GM21390 (cell line): ENCODE data around the gene PINLYP.
A peak's percentile ranks its signal among the peaks of the same experiment; 100 is the strongest.
"Not testable (repeated sequence)": the region's sequence is repeated elsewhere in the genome, so short reads cannot be mapped to it uniquely, and the experiment has no call there.

Source experiments
- ATAC-seq: cut with Tn5 transposase; IDR thresholded peaks from one replicate; pipeline ENCODE4 v1.9.1; 2021; ENCODE audit not compliant: unreplicated experiment

PINLYP gene

GRCh38 chr19:43578787-43579186, 3.2 kb downstream of the PINLYP start:
- ATAC-seq, result no peak

- no peak for ATAC-seq
Observed at GRCh38 chr19:43581467-43581866, 5.9 kb downstream of the PINLYP start.

DNA sequence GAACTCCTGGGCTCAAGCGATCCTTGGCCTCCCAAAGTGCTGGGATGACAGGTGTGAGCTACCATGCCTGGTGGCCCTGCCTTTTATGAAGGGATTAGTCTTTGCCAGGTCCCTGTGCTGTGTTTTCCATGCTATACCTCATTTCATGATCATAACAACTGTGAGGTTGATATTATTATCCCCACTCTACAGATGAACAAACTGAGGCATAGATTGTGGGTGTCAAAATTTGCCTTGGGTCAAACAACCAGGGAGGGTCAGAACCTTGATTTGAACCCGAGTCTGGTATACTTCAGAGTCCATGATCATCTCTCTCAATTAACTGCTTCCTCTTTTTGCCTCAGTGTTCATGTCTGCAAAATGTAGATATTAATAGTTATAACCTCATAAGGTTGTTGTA, 6.9 kb downstream of the PINLYP start:
- ATAC-seq, result no peak

- no peak for ATAC-seq
Observed at GRCh38 chr19:43584484-43584883, 8.9 kb downstream of the PINLYP start.

GRCh38 chr19:43586346-43586745, 10.7 kb downstream of the PINLYP start:
- ATAC-seq, result no peak

DNA sequence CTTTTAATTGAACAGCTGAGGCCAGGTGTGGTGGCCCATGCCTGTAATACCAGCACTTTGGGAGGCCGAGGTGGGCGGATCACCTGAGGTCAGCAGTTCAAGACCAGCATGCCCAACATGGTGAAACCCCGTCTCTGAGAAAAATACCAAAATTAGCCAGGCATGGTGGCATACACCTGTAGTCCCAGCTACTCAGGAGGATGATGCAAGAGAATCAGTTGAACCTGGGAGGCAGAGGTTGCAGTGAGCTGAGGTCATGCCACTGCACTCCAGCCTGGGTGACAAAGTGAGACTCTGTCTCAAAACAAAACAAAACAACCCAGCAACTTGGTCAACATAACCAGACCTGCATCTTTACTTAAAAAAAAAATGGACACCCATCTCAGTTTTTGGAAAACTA, 11.4 kb downstream of the PINLYP start:
- not testable (repeated sequence) for ATAC-seq

GRCh38 chr19:43589277-43589676, 13.7 kb downstream of the PINLYP start:
- ATAC-seq, result no peak

GRCh38 chr19:43589678-43590077, 14.1 kb downstream of the PINLYP start:
- ATAC-seq, result no peak

DNA sequence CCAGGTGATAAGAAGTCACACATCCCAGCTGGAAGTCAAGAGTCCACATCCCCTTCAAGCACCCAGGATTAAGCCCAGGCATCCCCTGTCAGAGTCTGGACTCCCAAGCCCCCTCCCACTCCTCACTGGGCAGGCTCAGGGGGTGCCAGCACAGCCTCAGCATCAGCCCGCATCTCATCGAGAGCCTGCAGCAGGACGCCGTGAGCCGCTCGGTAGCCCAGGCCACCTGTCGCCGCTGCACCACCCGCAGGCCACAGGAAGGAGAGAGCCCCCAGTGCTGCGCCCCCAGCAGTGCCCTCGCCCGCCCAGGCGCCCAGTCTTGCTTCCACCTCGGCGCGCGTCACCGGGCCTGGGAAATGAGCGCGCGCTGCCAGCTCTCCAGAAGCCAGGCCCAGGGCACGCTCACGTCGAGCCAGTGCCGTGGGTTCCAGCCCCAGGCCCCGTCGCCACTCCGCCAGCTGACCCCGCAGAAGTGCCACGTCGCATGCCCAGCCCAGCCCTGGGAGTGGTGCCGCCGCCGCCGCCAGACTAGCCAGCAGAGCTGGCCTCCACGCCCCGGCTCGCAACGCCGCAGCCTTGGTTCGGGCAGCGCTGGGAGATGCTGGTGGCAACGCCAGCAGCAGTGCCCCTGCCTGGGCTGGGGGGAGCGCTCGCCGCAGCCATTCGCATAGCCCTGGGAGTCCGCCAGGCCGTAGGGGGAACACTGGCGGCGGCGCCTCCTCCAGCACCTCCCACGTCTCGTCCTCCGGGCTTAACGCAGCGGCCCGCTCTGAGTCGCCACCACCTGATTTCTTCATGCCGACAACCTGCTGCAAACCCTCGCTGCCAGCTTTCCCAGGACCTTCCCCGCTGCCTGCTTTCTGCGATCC, 16.5 kb downstream of the PINLYP start:
- no peak for ATAC-seq

DNA sequence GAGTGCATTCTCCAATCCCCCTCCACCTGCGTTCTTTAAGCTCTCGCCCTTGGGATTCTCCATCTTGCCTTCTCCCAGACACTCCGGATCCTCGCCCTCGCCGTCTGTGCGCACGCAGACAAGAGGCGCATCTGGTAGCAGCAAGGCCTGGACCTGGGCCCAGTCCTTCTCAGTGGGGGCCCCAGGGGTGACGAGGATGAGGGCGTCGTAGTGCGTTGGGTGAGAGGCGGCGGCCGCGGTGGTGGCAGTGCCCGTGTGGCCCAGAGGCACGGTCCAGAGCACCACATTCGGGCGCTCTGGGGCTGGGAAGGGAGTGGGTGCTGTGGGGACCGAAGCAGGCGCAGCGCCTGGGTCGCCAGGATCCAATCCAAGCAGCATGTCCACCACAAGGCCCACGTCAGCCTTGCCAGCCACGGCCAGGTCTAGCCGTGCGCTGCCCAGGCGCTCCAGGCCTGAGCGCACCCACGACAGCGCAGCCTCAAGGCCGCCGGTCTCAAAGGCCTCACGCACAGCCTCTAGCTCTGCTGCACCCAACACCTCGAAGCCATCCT, 17.3 kb downstream of the PINLYP start:
- ATAC-seq, result no peak

DNA sequence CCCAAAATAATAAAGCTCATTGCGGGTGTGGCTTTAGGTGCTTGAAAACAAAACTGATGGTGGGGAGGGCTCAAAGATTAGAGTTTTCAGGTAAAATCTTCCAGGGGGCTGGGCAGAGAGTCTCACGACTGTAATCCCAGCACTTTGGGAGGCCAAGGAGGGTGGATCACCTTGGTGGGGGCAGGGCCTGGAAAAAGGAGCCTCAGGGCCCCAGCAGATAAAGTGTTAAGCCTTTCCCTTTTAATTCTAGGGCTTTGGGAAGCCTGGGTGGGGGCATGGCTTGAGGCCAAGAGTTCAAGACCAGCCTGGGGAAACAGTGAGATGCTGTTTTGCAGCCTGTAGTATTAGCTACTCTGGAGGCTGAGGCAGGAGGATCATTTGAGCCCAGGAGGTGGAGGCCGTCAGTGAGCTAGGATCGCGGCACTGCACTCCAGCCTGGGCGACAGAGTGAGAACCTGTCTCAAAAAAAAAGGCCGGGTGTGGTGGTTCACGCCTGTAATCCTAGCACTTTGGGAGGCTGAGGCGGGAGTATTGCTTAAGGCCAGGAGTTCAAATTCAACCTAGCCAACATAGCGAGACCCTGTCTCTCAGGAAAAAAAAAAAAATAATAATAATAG, 18.6 kb downstream of the PINLYP start:
- ATAC-seq, result no peak

DNA sequence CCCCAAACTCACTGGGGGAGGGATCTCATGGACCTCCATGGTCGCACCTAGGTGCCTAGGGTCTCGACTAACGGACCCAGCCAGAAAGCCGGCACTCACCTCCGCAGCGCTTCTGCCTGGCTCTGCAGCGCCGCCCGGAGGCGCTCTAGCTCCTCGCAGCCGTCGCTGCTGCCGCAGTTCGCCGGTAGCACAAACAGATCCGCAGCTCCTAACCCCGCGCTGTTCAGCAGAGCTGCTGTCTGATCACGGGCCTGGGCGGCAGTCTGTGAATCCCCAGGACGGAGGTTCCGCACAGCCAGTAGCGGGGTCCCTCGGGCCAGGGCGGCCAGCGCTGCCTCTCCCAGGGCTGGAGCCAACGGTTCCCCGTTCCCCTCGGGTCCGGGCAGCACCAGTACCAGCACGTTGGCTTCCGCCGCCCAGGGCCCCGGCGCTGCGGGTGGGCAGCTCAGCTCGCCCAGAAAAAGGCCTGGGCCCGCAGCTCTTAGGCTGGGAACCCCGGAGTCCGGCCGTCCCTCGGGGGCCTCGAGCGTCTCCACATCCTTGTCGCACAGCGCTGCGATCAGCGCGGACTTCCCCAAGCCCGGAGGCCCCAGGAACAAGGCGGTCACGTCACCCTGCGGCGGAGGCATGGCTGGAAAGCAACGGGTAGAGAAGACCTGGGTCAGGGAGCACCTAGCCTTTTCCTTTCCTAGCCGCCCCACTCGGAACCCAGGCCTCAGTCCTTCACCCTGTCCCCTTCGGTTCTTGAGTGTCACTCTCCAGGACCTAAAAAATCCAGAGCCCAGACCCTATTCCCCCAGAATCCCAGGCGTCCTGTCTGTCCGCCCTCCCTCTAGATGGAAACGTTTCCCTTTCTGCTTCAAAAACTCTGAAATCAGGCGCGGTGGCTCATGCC, 19.4 kb downstream of the PINLYP start:
- peak; percentile 39 for ATAC-seq

DNA sequence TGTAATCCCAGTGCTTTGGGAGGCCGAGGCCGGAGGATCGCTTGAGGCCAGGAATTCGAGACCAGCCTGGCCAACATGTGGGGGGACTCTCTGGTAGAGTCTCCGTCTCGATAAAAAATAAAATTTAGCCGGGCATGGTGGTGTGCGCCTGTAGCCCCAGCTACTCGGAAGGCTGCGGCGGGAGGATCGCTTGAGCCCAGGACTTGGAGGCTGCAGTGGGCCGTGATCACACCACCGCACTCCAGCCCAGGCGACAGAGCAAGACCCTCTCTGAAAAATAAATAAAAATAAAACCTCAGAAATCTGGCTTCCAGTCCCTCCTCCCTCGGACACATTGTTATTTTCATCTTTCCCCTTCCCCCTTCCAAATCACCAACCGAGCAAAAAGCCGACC, 20.0 kb downstream of the PINLYP start:
- ATAC-seq, result no peak

DNA sequence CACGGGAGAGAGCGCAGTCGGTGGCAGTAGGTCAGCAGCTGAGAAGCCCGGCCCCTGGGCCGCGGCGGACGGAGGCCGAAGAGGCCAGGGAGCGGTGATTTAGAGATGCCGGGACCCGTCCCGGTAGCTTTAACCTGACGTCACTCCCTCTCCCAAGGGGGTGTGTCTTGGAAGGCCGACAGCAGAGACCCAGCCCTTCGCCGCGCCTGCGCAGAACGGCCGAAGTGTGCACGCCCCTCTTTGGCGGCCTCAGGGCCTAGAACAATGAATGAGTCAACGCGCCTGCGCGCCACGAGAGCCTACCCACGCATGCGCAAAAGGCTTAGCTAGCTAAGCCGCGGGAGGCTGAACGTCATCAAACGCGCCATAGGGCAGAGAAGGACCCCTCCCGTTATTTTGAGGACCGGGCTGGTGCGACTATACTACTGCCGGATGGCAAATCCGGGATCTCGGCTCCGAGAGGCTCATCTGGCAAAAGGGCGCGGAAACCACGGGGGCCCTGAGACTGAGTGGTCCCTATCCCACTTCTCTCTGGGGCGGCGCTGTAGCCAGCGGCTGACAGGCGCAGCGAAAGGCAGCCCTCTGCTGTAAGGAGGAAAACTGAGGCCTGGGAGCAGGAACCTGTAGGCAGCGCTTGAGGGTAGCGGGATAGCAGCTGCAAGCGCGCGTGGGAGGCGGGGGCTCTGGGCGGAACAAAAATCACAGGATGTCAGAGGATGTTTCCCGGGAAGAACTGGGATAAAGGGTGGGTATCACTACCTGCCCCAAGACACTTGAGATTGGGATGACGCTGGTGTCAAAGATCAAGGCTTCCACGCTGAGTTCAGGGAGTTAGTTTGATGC, 20.6 kb downstream of the PINLYP start, which contains the start of the genes IRGQ and ZNF576:
Gene IRGQ (minus strand): TSS at position 136 of the 843 bp plus-strand sequence. CDS start 796 bp downstream, outside the sequence.
Gene ZNF576 (plus strand): TSS at position 597 of the 843 bp plus-strand sequence. CDS start 514 bp downstream, outside the sequence.
- peak; percentile 71 for ATAC-seq

GRCh38 chr19:43596842-43597461, 21.4 kb downstream of the PINLYP start:
- no peak for ATAC-seq

DNA sequence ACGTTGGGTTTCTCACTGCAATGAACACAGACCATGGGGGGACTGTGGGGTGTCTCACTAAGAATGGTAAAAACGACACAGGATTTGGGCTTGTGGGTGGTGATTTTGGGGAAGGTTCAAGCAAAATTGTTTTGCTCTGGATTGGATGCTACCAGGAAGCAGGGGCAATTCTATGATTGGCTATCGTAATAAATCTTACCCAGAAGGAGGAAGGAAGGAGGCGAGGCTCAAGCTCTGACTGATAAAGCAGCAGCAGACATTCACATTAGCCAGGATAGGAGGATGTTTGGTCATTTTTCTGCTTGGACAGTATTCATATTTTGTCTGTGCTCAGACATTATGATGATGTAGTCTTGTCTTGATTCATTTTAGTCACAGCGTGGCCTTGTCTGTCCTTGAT, 22.3 kb downstream of the PINLYP start:
- no peak for ATAC-seq

- ATAC-seq, result no peak
Observed at GRCh38 chr19:43598445-43599240, 23.0 kb downstream of the PINLYP start.

DNA sequence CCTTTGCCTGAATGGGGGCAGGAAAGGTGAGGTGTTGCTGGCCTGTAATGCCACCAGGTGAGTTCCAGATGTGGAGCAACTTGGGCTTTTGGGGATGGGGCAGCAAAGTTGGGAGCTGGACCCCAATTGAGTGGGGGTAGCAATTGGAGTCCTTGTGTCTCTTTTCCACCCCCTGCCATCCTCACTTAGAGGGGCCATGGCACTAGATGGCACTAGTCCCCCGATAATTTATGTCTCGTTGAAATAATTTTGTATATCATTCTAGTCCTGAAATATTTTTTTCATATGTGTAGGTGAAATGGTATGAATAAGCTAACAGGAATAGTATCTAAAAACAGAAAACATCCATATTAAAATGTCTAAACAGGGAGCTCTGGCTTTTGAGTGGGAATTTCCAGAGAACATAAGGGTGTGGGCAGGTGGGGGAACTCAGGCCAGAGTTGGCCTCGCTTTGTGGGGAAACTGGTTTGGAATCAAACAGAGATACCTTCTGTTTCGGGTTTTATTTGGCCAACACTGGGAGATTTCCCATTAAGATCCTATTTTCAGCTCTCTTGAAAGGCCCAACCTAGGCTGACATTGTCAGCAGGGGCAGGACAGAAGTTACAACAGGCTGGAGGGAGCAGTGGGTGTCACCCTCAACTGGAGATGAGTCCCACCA, 24.2 kb downstream of the PINLYP start:
- no peak for ATAC-seq
